Measurements from ENCODE around the gene PLEKHG3. TPM values are rescaled to one million over a fixed set of nuclear protein-coding genes. Genes with fewer than 3 reads are reported as not detected.

The PLEKHG3 gene
- polyA plus RNA-seq, 4 donors, result 93.6 to 109 (median 100.0) TPM

DNA sequence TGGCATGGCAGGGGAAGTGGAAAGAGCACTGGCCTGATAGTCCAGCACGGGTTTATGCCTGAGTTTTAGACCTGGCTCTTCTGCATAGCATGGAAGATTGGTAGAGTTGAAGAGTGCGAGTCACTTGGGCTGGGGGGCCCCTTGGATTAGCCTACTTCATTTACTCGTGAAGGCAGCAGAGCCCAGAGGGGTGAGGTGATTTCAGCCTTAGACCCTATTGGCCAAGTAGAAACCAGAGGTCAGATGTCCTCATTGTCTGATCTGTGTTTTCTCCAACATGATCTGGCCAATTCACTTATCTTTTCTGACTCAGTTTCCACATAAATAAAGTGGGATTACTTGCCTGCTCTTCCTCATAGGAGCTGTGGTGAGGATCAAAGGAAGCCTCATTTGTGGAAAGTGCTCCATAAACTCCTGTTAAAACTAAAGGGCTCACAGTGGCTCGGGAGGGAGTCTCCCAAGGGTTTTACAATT, 1.9 kb downstream of the PLEKHG3 start:
- no peak for DNase-seq (ENCODE audit: low read depth in 4 of 4, low spot score in 3 of 4)

- DNase-seq (ENCODE audit: low read depth in 4 of 4, low spot score in 3 of 4), result no peak
Observed at GRCh38 chr14:64706593-64707193, 2.5 kb downstream of the PLEKHG3 start.

GRCh38 chr14:64707661-64708060, 3.4 kb downstream of the PLEKHG3 start:
- DNase-seq (ENCODE audit: low read depth in 4 of 4, low spot score in 3 of 4), result no peak

DNA sequence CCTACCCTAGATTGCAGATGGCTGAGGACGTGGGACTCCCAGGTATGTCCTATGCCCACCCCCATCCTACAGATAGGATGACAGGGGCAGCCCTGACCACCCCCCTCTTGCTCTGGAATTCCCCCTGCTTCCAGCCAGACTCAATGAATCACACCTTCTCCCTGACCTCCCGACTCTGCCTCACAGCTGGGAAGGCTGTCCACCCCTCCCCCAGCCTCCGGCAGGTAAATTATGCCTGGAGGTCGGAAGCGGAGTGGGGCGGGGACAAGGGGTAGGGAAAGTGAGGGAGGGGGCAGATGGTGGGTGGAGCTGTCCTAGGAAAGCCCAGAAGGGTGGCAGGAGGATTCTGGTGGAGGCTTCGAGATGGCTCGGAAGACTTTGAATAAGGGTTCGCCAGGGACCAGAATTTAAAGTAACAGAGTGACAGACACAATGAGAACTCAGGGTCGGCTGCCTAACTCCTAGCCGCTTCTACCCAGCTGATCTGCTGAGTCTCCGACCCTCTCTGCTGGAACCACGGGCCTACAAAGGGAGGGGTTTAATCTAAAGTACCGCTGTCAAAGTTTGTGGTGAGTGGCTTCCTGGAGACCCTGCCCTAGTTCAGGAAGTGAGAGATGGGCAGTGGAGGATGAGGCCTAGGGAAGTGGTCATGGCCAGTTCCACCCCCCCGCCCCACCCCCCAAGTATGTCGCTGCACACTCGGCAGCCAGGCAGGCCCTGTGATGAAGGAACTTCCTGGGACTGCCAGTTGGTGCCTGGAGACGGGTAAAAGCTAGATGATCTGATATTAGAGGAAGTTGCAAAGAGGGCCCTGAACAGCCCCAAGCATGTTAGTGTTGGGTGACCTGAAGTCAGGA, 4.2 kb downstream of the PLEKHG3 start:
- no peak for DNase-seq (ENCODE audit: low read depth in 4 of 4, low spot score in 3 of 4)

DNA sequence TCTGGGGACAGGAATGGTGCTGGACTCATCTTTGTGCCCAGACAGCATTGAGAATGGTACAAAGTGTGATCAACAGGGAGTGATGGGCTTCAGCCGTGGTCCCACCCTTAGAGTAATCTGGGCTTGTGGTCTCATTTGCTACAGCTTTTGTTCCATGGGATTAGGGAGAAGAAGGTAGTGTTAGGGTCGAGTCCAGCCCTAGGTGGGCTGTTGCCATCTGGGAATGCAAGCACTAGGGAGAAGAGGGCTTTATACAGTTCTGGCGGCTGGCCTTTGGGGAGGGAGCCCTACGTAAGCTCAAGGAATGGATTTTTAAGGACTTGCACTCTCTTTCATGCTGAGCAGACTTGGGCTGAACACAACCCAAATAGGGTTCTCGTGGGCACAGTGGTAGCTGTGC, 4.9 kb downstream of the PLEKHG3 start:
- DNase-seq (ENCODE audit: low read depth in 4 of 4, low spot score in 3 of 4), result no peak

DNA sequence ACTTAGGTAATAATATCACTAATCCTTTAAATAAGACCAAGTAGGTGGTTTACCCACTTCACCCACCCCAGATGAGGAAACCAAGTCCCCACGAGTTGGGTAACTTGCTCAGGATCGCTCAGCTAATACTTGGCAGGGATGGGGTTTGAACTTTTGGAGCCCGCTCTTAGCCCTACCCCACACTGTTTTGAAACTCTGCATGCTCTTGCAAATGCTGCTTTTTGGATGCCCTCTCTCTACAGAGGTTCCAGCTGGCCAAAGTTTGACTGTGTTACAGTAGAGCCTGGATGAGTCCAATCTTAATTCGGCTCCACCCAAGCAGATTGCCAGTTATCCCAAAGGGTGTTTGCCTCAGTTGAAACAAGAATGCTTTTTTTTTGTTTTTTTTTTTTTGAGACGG, 6.8 kb downstream of the PLEKHG3 start:
- DNase-seq (ENCODE audit: low read depth in 4 of 4, low spot score in 3 of 4), result no peak

GRCh38 chr14:64713677-64714076, 9.5 kb downstream of the PLEKHG3 start:
- DNase-seq (ENCODE audit: low read depth in 4 of 4, low spot score in 3 of 4), result no peak

DNA sequence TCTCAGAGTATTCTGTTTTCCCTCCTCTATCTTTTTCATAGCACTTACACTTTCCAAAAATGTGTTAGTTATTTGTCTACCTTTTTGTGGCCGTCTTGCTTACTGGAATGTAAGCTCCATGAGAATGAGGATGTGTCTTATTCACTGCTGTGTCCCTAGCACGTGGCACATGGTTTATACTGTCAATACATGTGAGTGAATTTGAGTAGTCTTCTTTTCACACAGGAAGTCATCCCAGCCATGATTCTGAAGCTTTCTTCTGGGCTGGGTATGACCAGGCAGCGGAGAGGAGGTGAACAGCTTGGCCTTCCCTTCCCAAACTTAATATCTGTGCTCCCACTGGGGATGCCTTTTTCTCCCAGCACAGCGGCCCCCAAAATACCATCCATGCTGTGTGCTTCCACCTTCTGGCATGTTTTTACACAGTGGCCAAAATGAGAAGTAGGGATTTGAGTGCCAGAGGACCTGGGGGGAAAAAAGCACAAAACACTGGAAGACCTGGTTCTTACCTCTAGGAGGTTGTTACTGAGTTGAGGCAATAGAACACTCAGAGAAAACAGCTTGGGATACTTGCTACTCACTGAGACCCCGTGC, 10.3 kb downstream of the PLEKHG3 start:
- DNase-seq (ENCODE audit: low read depth in 4 of 4, low spot score in 3 of 4), result no peak

- DNase-seq (ENCODE audit: low read depth in 4 of 4, low spot score in 3 of 4), result no peak
Observed at GRCh38 chr14:64715146-64715627, 11.0 kb downstream of the PLEKHG3 start.

GRCh38 chr14:64715628-64716412, 11.6 kb downstream of the PLEKHG3 start:
- DNase-seq (ENCODE audit: low read depth in 4 of 4, low spot score in 3 of 4), result no peak

DNA sequence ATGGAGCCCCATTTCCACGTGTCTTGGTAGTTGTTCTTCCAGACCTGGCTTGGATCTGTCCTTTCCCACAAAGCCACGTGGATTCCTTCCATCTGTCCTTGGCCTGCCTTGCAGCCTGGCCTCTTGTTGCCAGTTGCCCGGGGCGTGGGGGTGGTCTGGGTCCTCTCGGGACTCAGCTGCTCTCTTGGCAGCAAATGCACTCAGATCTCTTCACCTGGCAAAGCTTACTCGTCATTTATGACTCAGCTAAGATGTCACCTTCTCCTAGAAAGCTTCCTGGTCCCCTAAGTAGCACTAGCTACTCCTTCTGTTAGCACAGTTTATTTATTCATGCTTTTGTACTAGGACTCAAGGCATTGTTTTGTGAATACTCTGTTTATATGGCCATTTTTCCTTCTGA, 13.6 kb downstream of the PLEKHG3 start:
- DNase-seq (ENCODE audit: low read depth in 4 of 4, low spot score in 3 of 4), result no peak

DNA sequence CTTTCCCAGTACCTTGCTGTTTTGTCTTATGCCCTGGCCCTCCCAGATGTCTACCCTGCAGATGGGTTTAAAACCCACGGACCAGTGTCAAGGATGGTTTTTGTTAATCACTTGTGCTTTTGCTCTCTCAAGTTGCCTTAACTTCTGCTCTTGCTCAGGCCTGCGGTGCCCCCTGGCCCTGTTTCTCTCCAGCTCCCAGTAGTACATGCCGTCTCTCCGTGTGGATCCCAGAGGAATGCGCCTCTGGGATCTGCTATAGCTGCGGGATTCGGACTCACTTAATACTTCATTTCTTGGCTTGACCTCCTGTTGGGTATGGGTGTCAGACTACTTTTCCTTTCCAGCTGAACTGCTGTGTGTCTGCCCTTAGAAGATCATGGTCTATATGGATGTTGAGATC, 14.5 kb downstream of the PLEKHG3 start:
- no peak for DNase-seq (ENCODE audit: low read depth in 4 of 4, low spot score in 3 of 4)

- DNase-seq (ENCODE audit: low read depth in 4 of 4, low spot score in 3 of 4), result no peak
Observed at GRCh38 chr14:64719601-64720000, 15.4 kb downstream of the PLEKHG3 start.

DNA sequence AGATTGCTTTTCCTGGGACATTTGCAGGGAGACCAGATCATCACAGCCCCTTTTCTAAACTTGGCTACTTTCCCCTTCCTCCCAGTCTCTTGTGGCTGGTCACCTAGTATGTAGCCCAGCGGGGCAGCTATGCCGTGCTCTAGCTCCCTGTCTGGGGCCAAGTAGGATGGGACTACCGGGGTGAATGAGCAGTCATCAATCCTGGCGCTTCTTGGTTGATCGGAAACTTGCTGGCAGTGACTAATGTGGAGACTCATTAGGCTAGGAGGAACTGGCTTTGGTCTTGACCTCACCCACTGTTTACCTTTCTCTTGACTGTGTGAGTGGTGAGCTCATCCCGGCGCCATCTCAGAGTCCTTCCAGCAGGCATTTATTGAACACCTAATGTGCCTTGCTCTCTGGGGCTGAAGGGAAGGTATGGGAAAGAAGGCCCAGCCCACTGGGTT, 15.9 kb downstream of the PLEKHG3 start:
- DNase-seq (ENCODE audit: low read depth in 4 of 4, low spot score in 3 of 4), result no peak

DNA sequence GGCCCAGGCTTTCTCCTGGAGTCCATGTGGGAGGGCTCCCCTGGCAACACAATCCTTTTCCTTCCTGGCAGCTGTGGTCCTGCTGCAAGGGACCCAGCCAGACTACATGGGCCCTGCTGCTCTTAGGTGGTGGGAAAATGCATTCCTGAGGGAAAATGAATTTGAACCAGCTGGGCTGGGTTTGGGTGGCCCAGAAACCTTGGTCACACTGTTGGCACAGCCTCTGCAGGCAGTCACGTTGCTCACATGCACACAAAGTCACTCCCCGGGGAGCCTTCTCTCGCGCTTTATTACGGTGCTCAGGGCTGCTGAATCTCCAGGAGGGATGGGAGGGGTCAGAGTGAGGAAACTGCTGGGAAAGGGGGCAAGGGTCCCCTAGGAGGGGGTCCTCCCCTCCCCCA, 17.2 kb downstream of the PLEKHG3 start:
- DNase-seq (ENCODE audit: low read depth in 4 of 4, low spot score in 3 of 4), result no peak

DNA sequence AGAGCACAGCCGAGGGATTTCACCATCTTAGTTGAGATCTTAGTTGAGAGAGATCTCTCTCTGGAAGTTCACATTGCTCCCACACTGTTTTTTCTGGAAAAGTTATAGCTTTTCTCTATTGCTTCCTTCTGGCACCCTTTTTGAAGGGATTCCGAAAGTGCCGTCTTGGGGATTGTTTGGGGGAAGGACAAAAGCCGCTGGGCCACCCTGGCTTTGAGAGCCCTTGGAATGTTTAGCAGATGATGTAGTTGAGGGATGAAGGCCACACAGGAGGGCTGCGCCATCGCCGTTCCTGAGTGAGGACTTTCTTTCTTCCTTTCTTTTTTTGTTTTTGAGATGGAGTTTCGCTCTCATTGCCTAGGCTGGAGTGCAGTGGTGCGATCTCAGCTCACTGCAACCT, 17.7 kb downstream of the PLEKHG3 start:
- DNase-seq (ENCODE audit: low read depth in 4 of 4, low spot score in 3 of 4), result no peak

GRCh38 chr14:64722842-64723447, 18.7 kb downstream of the PLEKHG3 start:
- no peak for DNase-seq (ENCODE audit: low read depth in 4 of 4, low spot score in 3 of 4)

- DNase-seq (ENCODE audit: low read depth in 4 of 4, low spot score in 3 of 4), result no peak
Observed at GRCh38 chr14:64723691-64724577, 19.7 kb downstream of the PLEKHG3 start.

- DNase-seq (ENCODE audit: low read depth in 4 of 4, low spot score in 3 of 4), result no peak
Observed at GRCh38 chr14:64724578-64724930, 20.3 kb downstream of the PLEKHG3 start.

Measured in right renal pelvis (tissue), 4 donors.